PC-3 (cell line): ENCODE data around the gene YIF1B. TPM values are rescaled to one million over a fixed set of nuclear protein-coding genes. Genes with fewer than 3 reads are reported as not detected.
A peak's percentile ranks its signal among the peaks of the same experiment; 100 is the strongest.

Experiments used
- ATAC-seq: fragments of 200-7000 bp; cut with Tn5 transposase; 2 replicates; pipeline ENCODE4 v1.9.1; 2020; ENCODE audit warnings: mild to moderate bottlenecking, moderate library complexity
- BruUV-seq: library from RNA; stranded (reverse); fragments of 400-500 nt; replicated peaks from 2 replicates; lab custom pipeline; 2021; lab: Mats Ljungman, UMichigan
- CTCF ChIA-PET: fragments of 300-600 bp; sonication (Branson Sonifier 250); formaldehyde crosslinking; loops from one replicate; lab custom pipeline; 2022; ENCODE audit warnings: antibody characterized with exemption; lab: Charles Lee
- POLR2A ChIA-PET: fragments of 300-600 bp; sonication (Branson Sonifier 250); formaldehyde crosslinking; loops from one replicate; lab custom pipeline; 2022; ENCODE audit warnings: antibody characterized with exemption; ENCODE audit not compliant: unreplicated experiment; lab: Charles Lee
- DNase-seq: peaks from one replicate; pipeline ENCODE4 v3.0.0-alpha.2; 2015
- H2AFZ ChIP-seq: fragments of 300-600 bp; sonication (generic); 2 replicates; pipeline ENCODE4 v1.6.0; 2016; ENCODE audit warnings: antibody characterized with exemption, low read length
- H3F3A ChIP-seq: fragments of 300-600 bp; sonication (generic); one replicate; pipeline ENCODE4 v1.6.0; 2017; ENCODE audit warnings: antibody characterized with exemption, low read length, control low read depth, mild to moderate bottlenecking; ENCODE audit not compliant: unreplicated experiment
- H3K27ac ChIP-seq: fragments of 300-600 bp; sonication (generic); 2 replicates; pipeline ENCODE4 v1.5.1; 2016; ENCODE audit warnings: mild to moderate bottlenecking, low read length
- H3K27me3 ChIP-seq: fragments of 300-600 bp; sonication (generic); 2 replicates; pipeline ENCODE4 v1.6.1; 2016; ENCODE audit warnings: low read length, mixed read lengths
- H3K36me3 ChIP-seq: fragments of 300-600 bp; sonication (generic); 2 replicates; pipeline ENCODE4 v1.6.1; 2016; ENCODE audit warnings: low read depth, mixed run types, low read length, mixed read lengths
- H3K4me1 ChIP-seq: fragments of 300-600 bp; sonication (generic); 2 replicates; pipeline ENCODE4 v1.5.1; 2016; ENCODE audit warnings: low read length; ENCODE audit not compliant: insufficient read depth
- H3K4me2 ChIP-seq: fragments of 300-600 bp; sonication (generic); 2 replicates; pipeline ENCODE4 v1.6.0; 2016; ENCODE audit warnings: low read length
- H3K4me3 ChIP-seq: fragments of 300-600 bp; sonication (generic); 2 replicates; pipeline ENCODE4 v1.5.1; 2016; ENCODE audit warnings: mild to moderate bottlenecking, low read length, mixed read lengths
- H3K79me2 ChIP-seq: fragments of 300-600 bp; sonication (generic); 2 replicates; pipeline ENCODE4 v1.6.1; 2017; ENCODE audit warnings: low read length, mixed read lengths
- H3K9ac ChIP-seq: fragments of 300-600 bp; sonication (generic); 2 replicates; pipeline ENCODE4 v1.6.0; 2016; ENCODE audit warnings: mild to moderate bottlenecking, low read length
- H3K9me2 ChIP-seq: fragments of 300-600 bp; sonication (generic); replicated peaks from 2 replicates; pipeline ENCODE4 v1.6.1; 2016; ENCODE audit warnings: mixed run types, low read length, mixed read lengths
- H3K9me3 ChIP-seq: fragments of 300-600 bp; sonication (generic); 2 replicates; pipeline ENCODE4 v1.6.1; 2016; ENCODE audit warnings: low read length, mixed read lengths
- H4K20me1 ChIP-seq: fragments of 300-600 bp; sonication (generic); 2 replicates; pipeline ENCODE4 v1.6.1; 2016; ENCODE audit warnings: low read length, mixed read lengths
- EZH2 ChIP-seq: fragments of 300-600 bp; sonication (generic); IDR thresholded peaks from one replicate; pipeline ENCODE4 v1.6.1; 2017; ENCODE audit warnings: antibody characterized with exemption, mild to moderate bottlenecking, low read length; ENCODE audit not compliant: unreplicated experiment
- EZH2phosphoT487 ChIP-seq: fragments of 300-600 bp; sonication (generic); IDR thresholded peaks from 2 replicates; pipeline ENCODE4 v1.6.1; 2018; ENCODE audit warnings: mild to moderate bottlenecking, antibody characterized with exemption, low read length, borderline replicate concordance
- intact Hi-C: fragments of 100-400 bp; cut with micrococcal nuclease; formaldehyde crosslinking; loops from 2 replicates; pipeline ENCODE4 v1.9.0; 2023
- total RNA-seq: library from RNA; depleted of rRNA; stranded (reverse); fragments of >200 nt; gene quantifications from 2 replicates; pipeline ENCODE4 v1.2.3, GENCODE V29; 2014
- TF ChIP-seq, protein P1 (sequence below): fragments of 300-600 bp; sonication (generic); conservative IDR thresholded peaks from 2 replicates; pipeline ENCODE4 v1.5.1; 2017; ENCODE audit warnings: antibody characterized with exemption, low read depth, mild to moderate bottlenecking, low read length

The YIF1B gene
- total RNA-seq, 1 experiment from 2014 or later = 72.3 TPM

DNA sequence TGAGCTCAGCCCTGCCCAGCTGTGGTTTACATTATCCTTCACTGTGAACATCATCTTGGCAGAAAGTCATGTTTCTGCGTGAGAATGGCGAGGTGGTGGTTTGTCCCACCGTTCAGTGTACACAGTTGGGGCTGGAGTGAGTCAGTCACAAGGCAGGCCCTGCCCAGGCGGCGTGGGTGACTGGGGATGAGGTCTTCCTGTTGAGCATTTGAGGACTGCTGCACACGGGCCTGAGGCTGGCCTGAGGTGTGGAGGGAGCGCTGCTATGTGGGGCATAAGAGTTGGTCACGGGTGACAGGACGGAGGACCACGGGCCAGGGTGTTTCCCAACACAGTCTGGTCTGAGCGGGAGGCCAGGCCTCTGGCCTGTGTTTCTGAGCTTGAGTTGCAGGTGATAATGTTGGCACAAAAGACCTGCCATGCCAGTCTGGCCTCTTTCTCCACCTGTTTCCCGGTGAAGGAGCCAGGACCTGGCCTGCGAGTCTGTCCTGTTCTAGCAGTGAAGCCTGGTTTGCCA, 25.1 kb downstream of the YIF1B start:
- Histone ChIP-seq H3K4me3 (no peak overlapping the region), H3K9ac (peak overlapping the region; percentile 60), H3K27me3 (no peaks in the 10 kb centered on the region), H3K27ac (peak overlapping the region; percentile 93), H3K79me2 (peaks cover 41% of the 10 kb centered on the region), H2AFZ (no peak overlapping the region), H4K20me1 (no peaks in the 10 kb centered on the region), H3K9me3 (no peaks in the 10 kb centered on the region), H3K4me2 (peak overlapping the region; percentile 54), H3K9me2 (no peaks in the 10 kb centered on the region), H3K4me1 (peaks cover 34% of the 10 kb centered on the region), H3K36me3 (peaks cover 22% of the 10 kb centered on the region), H3F3A (peaks cover 11% of the 10 kb centered on the region)
- ChIA-PET CTCF (interaction anchor here (1.0 kb wide), 1 partner anchor 13 kb away, joined by 4 read pairs; the partner anchor contains the start of gene C19orf33), POLR2A (interaction anchor here (0.6 to 1.0 kb wide), 3 partner anchors 8 to 24 kb away, joined by 3 to 7 read pairs (median 3); no protein-coding TSS in a partner anchor)
- BruUV-seq = no TSS peak
- peak; percentile 97 for DNase-seq
- TF ChIP-seq, protein P1, sequence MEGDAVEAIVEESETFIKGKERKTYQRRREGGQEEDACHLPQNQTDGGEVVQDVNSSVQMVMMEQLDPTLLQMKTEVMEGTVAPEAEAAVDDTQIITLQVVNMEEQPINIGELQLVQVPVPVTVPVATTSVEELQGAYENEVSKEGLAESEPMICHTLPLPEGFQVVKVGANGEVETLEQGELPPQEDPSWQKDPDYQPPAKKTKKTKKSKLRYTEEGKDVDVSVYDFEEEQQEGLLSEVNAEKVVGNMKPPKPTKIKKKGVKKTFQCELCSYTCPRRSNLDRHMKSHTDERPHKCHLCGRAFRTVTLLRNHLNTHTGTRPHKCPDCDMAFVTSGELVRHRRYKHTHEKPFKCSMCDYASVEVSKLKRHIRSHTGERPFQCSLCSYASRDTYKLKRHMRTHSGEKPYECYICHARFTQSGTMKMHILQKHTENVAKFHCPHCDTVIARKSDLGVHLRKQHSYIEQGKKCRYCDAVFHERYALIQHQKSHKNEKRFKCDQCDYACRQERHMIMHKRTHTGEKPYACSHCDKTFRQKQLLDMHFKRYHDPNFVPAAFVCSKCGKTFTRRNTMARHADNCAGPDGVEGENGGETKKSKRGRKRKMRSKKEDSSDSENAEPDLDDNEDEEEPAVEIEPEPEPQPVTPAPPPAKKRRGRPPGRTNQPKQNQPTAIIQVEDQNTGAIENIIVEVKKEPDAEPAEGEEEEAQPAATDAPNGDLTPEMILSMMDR = no peak
- peak; percentile 99 for TF ChIP-seq EZH2phosphoT487
- no peak for TF ChIP-seq EZH2
- intact Hi-C loops = loop anchor here (10.0 kb wide), 1 partner anchor 46 kb away; no protein-coding TSS in a partner anchor
- ATAC-seq = peak; percentile 95

DNA sequence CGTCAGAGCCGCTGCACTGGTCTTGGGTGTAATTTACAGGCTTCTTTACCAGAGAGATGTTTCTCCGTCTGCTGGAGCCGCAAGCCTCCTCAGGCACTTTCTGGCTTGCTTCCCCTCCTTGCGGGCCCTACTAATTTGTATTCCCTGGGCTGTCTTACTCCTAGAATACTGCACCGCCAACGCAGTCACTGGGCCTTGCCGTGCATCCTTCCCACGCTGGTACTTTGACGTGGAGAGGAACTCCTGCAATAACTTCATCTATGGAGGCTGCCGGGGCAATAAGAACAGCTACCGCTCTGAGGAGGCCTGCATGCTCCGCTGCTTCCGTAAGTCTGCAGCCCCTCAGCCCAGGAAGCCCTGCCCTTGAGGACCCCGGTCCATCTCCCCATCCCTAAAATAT, 25.8 kb downstream of the YIF1B start:
- Histone ChIP-seq H3K79me2 (peaks cover 45% of the 10 kb centered on the region), H3K9me2 (no peaks in the 10 kb centered on the region), H3K9ac (peak overlapping the region; percentile 54), H3F3A (peaks cover 11% of the 10 kb centered on the region), H3K36me3 (peaks cover 26% of the 10 kb centered on the region), H3K4me2 (peak overlapping the region; percentile 54), H3K4me3 (no peak overlapping the region), H3K27me3 (no peaks in the 10 kb centered on the region), H4K20me1 (no peaks in the 10 kb centered on the region), H3K4me1 (peaks cover 41% of the 10 kb centered on the region), H2AFZ (no peak overlapping the region), H3K27ac (peak overlapping the region; percentile 93), H3K9me3 (no peaks in the 10 kb centered on the region)
- ChIA-PET POLR2A (interaction anchor here (1.0 kb wide), 1 partner anchor 23 kb away, joined by 7 read pairs; no protein-coding TSS in a partner anchor), CTCF (interaction anchor here (1.0 kb wide), 1 partner anchor 14 kb away, joined by 4 read pairs; the partner anchor contains the start of gene C19orf33)
- BruUV-seq = TSS peak; percentile 70
- TF ChIP-seq EZH2 (no peak), EZH2phosphoT487 (no peak)
- TF ChIP-seq, protein P1 = no peak
- no peak for DNase-seq
- intact Hi-C loops = loop anchor here (10.0 kb wide), 1 partner anchor 45 kb away; no protein-coding TSS in a partner anchor
- ATAC-seq = no peak
